ENCODE data around the gene ATP9B. TPM values are rescaled to one million over a fixed set of nuclear protein-coding genes. Genes with fewer than 3 reads are reported as not detected.

The ATP9B gene
- total RNA-seq, 1 donor from 2014 or later = 12.6 TPM

- FAIRE-seq (no peak), DNase-seq (ENCODE audit: low read depth) (no peak)
- no peaks in the 10 kb centered on the region for H3K9me3 ChIP-seq (ENCODE audit: insufficient read depth, low read depth, low read length)
- no peaks in the 10 kb centered on the region for H3K79me2 ChIP-seq (ENCODE audit: insufficient read depth, low read length)
- H3K27me3 Mint-ChIP-seq (ENCODE audit: low read depth, unreplicated experiment) = no peaks in the 10 kb centered on the region
- H3K27ac Mint-ChIP-seq (ENCODE audit: unreplicated experiment) = no peak overlapping the region
- H3K27ac ChIP-seq (ENCODE audit: low read depth, low read length) = no peak overlapping the region
- no peaks in the 10 kb centered on the region for H3K9me3 Mint-ChIP-seq (ENCODE audit: unreplicated experiment)
- TF ChIP-seq CTCF (IDR thresholded peaks at IDR 0.05; ENCODE audit: insufficient read depth, low read depth, low read length) = no peak
- H3K27me3 ChIP-seq (ENCODE audit: insufficient read depth, low read length) = no peaks in the 10 kb centered on the region
- H3K4me1 Mint-ChIP-seq (ENCODE audit: low read depth, unreplicated experiment) = peaks cover 6% of the 10 kb centered on the region
- no peak overlapping the region for H3K4me3 ChIP-seq (ENCODE audit: insufficient read depth, low read depth, low read length)
- H3K36me3 ChIP-seq (ENCODE audit: insufficient read depth, low read length) = peaks cover 7% of the 10 kb centered on the region
- H3K9ac ChIP-seq (ENCODE audit: low read length) = no peak overlapping the region
- H4K20me1 ChIP-seq (ENCODE audit: insufficient read depth, low read length) = no peaks in the 10 kb centered on the region
- H3K4me3 Mint-ChIP-seq (ENCODE audit: unreplicated experiment) = no peak overlapping the region
- H2AFZ ChIP-seq (ENCODE audit: low read depth, low read length) = no peak overlapping the region
- peaks cover 6% of the 10 kb centered on the region for H3K4me1 ChIP-seq (ENCODE audit: insufficient read depth, low read length)
- H3K4me2 ChIP-seq (ENCODE audit: low read length) = no peak overlapping the region
- peaks cover 5% of the 10 kb centered on the region for H3K36me3 Mint-ChIP-seq (ENCODE audit: low read depth, unreplicated experiment)
These were observed 137.2 kb downstream of the ATP9B start for GRCh38 chr18:79206444-79206843.

- Histone ChIP-seq H3K9me3 (ENCODE audit: insufficient read depth, low read depth, low read length) (no peaks in the 10 kb centered on the region), H3K79me2 (ENCODE audit: insufficient read depth, low read length) (no peaks in the 10 kb centered on the region), H3K4me3 (ENCODE audit: insufficient read depth, low read depth, low read length) (no peak overlapping the region), H3K4me1 (ENCODE audit: insufficient read depth, low read length) (no peaks in the 10 kb centered on the region), H3K4me2 (ENCODE audit: low read length) (no peak overlapping the region), H4K20me1 (ENCODE audit: insufficient read depth, low read length) (no peaks in the 10 kb centered on the region), H3K27me3 (ENCODE audit: insufficient read depth, low read length) (no peaks in the 10 kb centered on the region), H3K27ac (ENCODE audit: low read depth, low read length) (no peak overlapping the region), H3K36me3 (ENCODE audit: insufficient read depth, low read length) (peaks cover 7% of the 10 kb centered on the region), H2AFZ (ENCODE audit: low read depth, low read length) (no peak overlapping the region), H3K9ac (ENCODE audit: low read length) (no peak overlapping the region)
- no peaks in the 10 kb centered on the region for H3K4me1 Mint-ChIP-seq (ENCODE audit: low read depth, unreplicated experiment)
- TF ChIP-seq EZH2 (IDR thresholded peaks at IDR 0.05; ENCODE audit: insufficient read depth, low read length) (no peak), CTCF (IDR thresholded peaks at IDR 0.05; ENCODE audit: insufficient read depth, low read depth, low read length) (no peak)
- no peak overlapping the region for H3K27ac Mint-ChIP-seq (ENCODE audit: unreplicated experiment)
- H3K9me3 Mint-ChIP-seq (ENCODE audit: unreplicated experiment) = no peaks in the 10 kb centered on the region
- DNase-seq (ENCODE audit: low read depth) (no peak), FAIRE-seq (no peak)
- H3K27me3 Mint-ChIP-seq (ENCODE audit: low read depth, unreplicated experiment) = no peaks in the 10 kb centered on the region
- no peak overlapping the region for H3K4me3 Mint-ChIP-seq (ENCODE audit: unreplicated experiment)
- peaks cover 5% of the 10 kb centered on the region for H3K36me3 Mint-ChIP-seq (ENCODE audit: low read depth, unreplicated experiment)
These were observed 139.7 kb downstream of the ATP9B start for GRCh38 chr18:79208906-79209305.

GRCh38 chr18:79210002-79210910 lies 141.1 kb downstream of the ATP9B start:
- no peaks in the 10 kb centered on the region for H3K27me3 Mint-ChIP-seq (ENCODE audit: low read depth, unreplicated experiment)
- H3K79me2 ChIP-seq (ENCODE audit: insufficient read depth, low read length) = no peaks in the 10 kb centered on the region
- no peak overlapping the region for H3K4me2 ChIP-seq (ENCODE audit: low read length)
- H3K4me1 ChIP-seq (ENCODE audit: insufficient read depth, low read length) = no peaks in the 10 kb centered on the region
- no peak overlapping the region for H2AFZ ChIP-seq (ENCODE audit: low read depth, low read length)
- no peak for TF ChIP-seq EZH2 (IDR thresholded peaks at IDR 0.05; ENCODE audit: insufficient read depth, low read length)
- peaks cover 7% of the 10 kb centered on the region for H3K36me3 ChIP-seq (ENCODE audit: insufficient read depth, low read length)
- no peak for FAIRE-seq
- peaks cover 5% of the 10 kb centered on the region for H3K36me3 Mint-ChIP-seq (ENCODE audit: low read depth, unreplicated experiment)
- no peak overlapping the region for H3K4me3 ChIP-seq (ENCODE audit: insufficient read depth, low read depth, low read length)
- no peaks in the 10 kb centered on the region for H3K4me1 Mint-ChIP-seq (ENCODE audit: low read depth, unreplicated experiment)
- H3K9me3 Mint-ChIP-seq (ENCODE audit: unreplicated experiment) = no peaks in the 10 kb centered on the region
- H3K9me3 ChIP-seq (ENCODE audit: insufficient read depth, low read depth, low read length) = no peaks in the 10 kb centered on the region
- no peak overlapping the region for H3K27ac Mint-ChIP-seq (ENCODE audit: unreplicated experiment)
- no peak overlapping the region for H3K9ac ChIP-seq (ENCODE audit: low read length)
- no peak for DNase-seq (ENCODE audit: low read depth)
- no peak overlapping the region for H3K27ac ChIP-seq (ENCODE audit: low read depth, low read length)
- H4K20me1 ChIP-seq (ENCODE audit: insufficient read depth, low read length) = no peaks in the 10 kb centered on the region
- no peak overlapping the region for H3K4me3 Mint-ChIP-seq (ENCODE audit: unreplicated experiment)
- H3K27me3 ChIP-seq (ENCODE audit: insufficient read depth, low read length) = no peaks in the 10 kb centered on the region

Data from astrocyte (in vitro differentiated cells and primary cell).